Measurements from ENCODE around the gene LRRC32.

The LRRC32 gene

GRCh38 chr11:76627606-76628005 lies 42.9 kb downstream of the LRRC32 start:
- H3K4me3 ChIP-seq (ENCODE audit: low read length) = no peak overlapping the region
- DNase-seq (ENCODE audit: low read depth) = no peak
- no peak for TF ChIP-seq CTCF (conservative IDR thresholded peaks at IDR 0.05; ENCODE audit: low read depth, low read length)

GRCh38 chr11:76626921-76627401 lies 43.6 kb downstream of the LRRC32 start:
- DNase-seq (ENCODE audit: low read depth) = no peak
- no peak overlapping the region for H3K4me3 ChIP-seq (ENCODE audit: low read length)
- no peak for TF ChIP-seq CTCF (conservative IDR thresholded peaks at IDR 0.05; ENCODE audit: low read depth, low read length)

- DNase-seq (ENCODE audit: low read depth) = no peak
- no peak overlapping the region for H3K4me3 ChIP-seq (ENCODE audit: low read length)
- TF ChIP-seq CTCF (conservative IDR thresholded peaks at IDR 0.05; ENCODE audit: low read depth, low read length) = no peak
Observed at GRCh38 chr11:76626266-76626665, 44.3 kb downstream of the LRRC32 start.

- DNase-seq (ENCODE audit: low read depth) = no peak
- H3K4me3 ChIP-seq (ENCODE audit: low read length) = no peak overlapping the region
- no peak for TF ChIP-seq CTCF (conservative IDR thresholded peaks at IDR 0.05; ENCODE audit: low read depth, low read length)
Observed at GRCh38 chr11:76625472-76626186, 44.9 kb downstream of the LRRC32 start.

GRCh38 chr11:76624500-76625379 lies 45.8 kb downstream of the LRRC32 start:
- no peak for DNase-seq (ENCODE audit: low read depth)
- no peak overlapping the region for H3K4me3 ChIP-seq (ENCODE audit: low read length)
- no peak for TF ChIP-seq CTCF (conservative IDR thresholded peaks at IDR 0.05; ENCODE audit: low read depth, low read length)

- DNase-seq (ENCODE audit: low read depth) = no peak
- no peak overlapping the region for H3K4me3 ChIP-seq (ENCODE audit: low read length)
- TF ChIP-seq CTCF (conservative IDR thresholded peaks at IDR 0.05; ENCODE audit: low read depth, low read length) = no peak
Observed at GRCh38 chr11:76623884-76624419, 46.6 kb downstream of the LRRC32 start.
